HG03095 (cell line): ENCODE results near the gene ZNF532.
"Not testable (repeated sequence)": the region's sequence is repeated elsewhere in the genome, so short reads cannot be mapped to it uniquely, and the experiment has no call there.

Experiments
- ATAC-seq: cut with Tn5 transposase; IDR thresholded peaks from one replicate; pipeline ENCODE4 v1.9.1; 2021; ENCODE audit warnings: moderate library complexity; ENCODE audit not compliant: unreplicated experiment

ZNF532 gene

DNA sequence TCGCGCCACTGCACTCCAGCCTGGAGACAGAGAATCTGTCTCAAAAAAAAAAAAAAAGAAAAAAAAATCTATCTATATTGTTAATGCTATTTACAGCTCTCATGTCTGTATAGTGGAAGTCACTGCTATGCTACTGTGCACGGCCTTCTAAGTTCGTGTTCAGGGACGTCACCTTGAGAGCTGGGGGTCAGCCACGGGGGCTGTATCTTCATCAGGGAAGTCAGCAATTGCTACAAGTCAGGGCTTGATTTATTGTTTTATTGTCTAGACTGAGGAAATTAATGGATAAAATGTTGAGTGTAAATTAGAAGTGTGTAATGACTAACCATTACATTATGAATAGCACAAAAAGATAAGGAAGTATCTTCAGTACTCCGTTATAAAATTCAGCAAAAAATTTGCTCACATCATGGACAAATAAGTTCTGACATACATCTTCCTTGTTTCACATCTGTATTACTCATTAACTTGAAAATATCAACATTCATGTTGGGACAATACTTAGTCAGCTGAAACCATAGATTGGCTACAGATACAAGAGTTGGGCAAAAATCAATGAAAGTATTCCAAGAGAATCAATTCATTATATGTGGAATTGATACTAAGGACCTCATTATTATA, 138.4 kb downstream of the ZNF532 start:
- no peak for ATAC-seq

DNA sequence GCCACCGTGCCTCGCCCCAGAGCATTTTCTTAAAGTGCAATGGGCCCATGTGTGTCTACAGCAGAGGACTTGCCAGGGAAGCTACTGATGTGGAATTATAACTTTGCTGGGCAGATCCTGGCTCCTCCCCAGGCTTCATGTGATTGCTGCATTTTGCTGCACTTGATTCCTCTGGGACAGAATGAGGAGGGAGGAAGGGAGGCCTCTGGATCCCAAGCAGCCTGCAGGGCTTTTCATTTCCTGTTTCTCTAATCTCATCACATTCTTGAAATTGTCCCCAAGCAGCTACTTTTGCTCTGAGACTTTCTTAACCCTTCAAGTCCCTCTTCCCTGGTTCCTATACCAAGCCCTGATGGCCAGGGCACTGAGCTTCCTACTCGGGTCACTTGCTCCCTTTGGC, 140.6 kb downstream of the ZNF532 start:
- ATAC-seq, result no peak

DNA sequence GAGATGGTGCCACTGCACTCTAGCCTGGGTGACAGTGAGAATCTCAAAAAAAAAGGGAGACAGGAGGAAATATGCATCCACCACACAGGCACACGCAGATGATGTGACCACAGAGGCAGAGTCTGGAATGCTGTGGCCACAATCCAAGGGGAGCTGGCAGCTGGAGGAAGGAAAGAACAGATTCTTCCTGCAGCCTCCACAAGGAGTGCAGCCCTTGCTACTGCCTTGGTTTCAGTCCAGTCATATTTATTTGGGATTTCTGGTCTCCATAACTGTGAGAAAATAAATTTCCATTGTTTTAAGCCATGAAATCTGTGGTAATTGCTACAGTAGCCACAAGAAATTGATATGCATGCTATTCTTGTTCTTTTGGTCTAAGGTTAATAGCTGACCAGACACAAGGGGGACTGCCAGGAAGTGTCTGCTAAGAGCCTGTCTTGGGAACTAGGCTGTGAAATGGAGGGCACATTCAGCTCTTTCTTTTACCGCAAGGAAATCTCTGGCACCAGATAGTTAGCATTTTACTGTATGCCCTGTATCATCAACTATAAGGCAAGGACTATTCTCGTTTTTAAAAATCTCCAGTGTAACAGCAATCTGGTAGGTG, 141.9 kb downstream of the ZNF532 start:
- no peak for ATAC-seq

- ATAC-seq, result no peak
Measured at GRCh38 chr18:59008302-59008974, 143.8 kb downstream of the ZNF532 start.

- ATAC-seq, result no peak
Measured at GRCh38 chr18:59009846-59010245, 145.2 kb downstream of the ZNF532 start.

DNA sequence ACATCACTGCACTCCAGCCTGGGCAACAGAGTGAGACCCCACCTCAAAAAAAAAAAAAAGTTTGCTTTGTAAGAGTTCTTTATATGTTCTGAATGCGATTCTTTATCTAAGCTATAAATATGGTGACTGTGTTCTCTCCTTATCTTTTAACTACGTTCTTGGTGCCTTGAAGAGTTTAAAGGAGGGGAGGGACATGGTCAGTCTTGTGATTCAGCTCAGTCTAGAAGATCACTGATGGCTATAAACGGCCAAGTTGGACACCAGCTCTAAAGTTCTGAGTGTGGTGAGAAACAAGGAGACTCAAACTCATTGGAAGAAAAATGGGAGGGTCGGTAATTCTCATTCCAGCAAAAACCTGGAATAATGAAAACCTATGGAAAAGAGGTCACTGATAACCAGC, 146.6 kb downstream of the ZNF532 start:
- ATAC-seq, result no peak

DNA sequence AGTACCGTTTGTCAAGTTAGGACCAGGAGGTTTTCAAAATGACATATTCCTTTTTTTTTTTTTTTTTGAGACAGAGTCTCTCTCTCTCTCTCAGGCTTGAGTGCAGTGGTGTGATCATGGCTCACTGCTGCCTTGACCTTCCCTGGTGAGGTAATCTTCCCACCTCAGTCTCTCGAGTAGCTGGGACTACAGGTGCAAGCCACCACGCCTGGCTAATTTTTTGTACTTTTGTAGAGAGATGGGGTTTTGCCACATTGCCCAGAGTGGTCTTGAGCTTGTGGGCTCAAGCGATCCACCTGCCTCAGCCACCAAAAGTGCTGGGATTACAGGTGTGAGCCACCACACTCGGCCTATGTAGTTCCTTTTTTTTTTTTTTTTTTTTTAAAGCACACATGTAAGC, 147.1 kb downstream of the ZNF532 start:
- no peak for ATAC-seq

DNA sequence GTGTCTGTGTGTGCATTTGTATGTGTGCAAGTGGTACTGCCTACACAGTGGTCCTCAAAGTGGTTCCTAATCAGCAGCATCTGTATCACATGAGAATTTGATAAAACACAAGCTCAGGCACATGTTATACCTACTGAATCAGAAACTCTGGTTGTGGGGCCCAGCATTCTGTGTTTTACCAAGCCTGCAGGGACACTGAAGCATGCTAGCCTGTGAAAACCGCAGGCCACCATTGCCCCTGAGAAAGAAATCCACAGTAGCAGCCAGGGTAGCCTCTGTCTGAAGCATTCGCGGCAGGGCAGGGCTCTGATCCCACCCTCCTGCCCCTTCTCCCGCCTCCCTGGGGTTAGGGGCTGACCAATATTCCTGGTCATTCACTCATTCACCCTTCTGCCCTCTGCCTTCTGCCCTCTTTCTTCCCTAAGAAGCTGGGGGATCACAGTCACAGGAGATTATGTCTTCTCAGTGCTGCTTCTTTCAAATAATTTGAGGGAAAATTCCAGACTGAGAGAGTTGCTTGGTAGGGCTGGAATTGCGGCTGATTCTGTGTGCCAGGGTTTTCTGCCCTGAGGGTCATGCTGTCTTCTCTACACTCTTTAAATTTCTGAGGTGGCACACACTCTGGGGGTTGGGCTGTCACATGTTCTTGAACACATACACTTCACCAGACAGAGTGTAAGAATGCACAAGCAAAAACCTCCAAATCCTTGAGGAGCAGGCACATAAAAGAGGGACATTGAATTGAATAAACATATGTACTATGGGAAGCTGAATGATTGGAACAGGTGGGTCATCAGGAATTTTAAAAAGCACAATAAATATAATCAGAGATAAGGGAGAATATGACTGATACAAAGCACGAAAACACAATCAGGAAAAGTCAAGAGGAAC, 148.4 kb downstream of the ZNF532 start:
- ATAC-seq, result no peak

- ATAC-seq, result no peak
Measured at GRCh38 chr18:59013744-59014143, 149.1 kb downstream of the ZNF532 start.

GRCh38 chr18:59015531-59016152, 151.0 kb downstream of the ZNF532 start:
- no peak for ATAC-seq

DNA sequence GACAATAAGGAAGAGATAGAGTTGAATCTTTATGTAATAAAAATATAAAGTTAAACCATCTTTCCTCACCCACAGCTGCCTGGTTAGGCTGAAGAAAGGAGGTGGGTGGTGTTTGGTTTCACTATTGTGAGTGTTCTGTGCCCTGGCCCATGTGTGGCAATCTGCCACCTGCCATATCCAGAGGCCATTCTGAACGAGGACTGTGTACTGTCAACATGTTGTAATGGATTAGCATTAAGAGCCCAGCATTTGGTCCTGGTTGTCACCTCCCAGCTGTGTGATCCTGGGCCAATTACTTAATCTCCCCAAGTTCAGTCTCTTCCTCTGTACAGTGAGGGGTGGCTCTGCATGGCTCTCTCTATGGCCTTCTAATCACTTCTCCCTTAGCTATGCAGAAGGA, 156.8 kb downstream of the ZNF532 start:
- no peak for ATAC-seq

DNA sequence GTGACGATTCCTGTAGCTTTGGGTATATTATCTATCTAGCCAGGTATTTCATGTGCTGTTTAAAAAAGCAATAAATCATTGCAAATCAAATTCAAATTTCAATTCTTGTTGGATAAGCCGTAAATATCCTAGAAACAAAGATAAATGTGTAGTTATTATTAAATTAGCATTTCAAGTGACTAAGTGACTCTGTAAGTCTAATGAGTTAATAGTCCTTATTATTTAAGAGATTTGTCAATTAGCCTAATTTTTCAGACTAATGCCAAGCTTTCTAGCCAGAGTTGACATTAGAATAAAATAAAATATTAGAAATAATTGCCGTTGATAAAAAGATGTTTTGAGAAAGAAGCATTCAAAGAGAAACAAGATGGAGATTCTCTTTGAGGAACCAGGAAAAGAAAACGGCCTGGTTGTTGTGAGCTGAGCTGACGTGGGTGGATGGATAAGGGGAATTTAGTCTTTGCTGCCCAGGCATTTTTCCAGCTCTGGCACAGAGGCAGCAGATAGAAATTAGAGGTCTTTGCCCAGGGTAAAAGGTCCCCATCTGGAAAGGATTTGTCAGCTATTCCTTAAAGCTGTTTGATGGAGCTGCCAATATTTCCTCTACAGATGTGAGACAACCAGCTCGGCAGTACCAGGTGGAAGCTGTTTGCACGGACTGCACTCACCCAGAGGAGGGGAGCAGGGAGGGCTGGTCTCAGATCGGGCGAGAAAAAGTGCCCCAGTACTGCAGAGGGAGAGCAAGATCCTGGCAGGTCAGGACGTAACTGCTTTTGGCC, 157.7 kb downstream of the ZNF532 start:
- ATAC-seq, result no peak

- ATAC-seq, result no peak
Measured at GRCh38 chr18:59024829-59025228, 160.2 kb downstream of the ZNF532 start.

DNA sequence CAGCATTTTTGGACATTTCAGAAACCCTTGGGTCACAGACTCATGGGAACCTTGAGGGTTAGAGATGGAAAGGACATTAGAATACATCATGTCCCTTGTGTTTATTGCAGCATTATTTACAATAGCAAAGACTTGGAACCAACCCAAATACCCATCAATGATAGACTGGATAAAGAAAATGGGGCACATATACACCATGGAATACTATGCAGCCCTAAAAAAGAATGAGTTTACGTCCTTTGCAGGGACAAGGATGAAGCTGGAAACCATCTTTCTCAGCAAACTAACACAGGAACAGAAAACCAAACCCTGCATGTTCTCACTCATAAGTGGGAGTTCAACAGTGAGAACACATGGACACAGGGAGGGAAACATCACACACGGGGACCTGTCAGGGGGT, 160.9 kb downstream of the ZNF532 start:
- not testable (repeated sequence) for ATAC-seq

DNA sequence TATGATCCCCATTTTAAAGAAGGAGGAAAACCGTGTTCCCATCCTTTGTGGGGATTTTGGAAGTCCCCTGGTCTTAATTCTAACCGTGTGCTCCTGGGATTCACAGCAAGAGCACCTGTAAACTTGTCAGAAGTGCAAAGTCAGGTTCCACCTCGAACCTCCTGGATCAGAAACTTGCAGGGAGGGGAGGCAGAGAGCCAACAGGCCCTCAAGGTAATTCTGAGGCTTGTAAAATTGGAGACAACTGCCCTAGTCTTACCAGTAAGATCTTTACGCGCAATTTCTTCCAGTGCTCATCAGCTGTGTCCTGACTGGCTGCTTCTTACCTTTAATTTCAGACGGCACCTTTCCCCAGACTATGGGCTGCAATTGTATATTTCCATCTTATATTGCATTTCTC, 161.7 kb downstream of the ZNF532 start:
- no peak for ATAC-seq

- no peak for ATAC-seq
Measured at GRCh38 chr18:59026831-59027410, 162.2 kb downstream of the ZNF532 start.

DNA sequence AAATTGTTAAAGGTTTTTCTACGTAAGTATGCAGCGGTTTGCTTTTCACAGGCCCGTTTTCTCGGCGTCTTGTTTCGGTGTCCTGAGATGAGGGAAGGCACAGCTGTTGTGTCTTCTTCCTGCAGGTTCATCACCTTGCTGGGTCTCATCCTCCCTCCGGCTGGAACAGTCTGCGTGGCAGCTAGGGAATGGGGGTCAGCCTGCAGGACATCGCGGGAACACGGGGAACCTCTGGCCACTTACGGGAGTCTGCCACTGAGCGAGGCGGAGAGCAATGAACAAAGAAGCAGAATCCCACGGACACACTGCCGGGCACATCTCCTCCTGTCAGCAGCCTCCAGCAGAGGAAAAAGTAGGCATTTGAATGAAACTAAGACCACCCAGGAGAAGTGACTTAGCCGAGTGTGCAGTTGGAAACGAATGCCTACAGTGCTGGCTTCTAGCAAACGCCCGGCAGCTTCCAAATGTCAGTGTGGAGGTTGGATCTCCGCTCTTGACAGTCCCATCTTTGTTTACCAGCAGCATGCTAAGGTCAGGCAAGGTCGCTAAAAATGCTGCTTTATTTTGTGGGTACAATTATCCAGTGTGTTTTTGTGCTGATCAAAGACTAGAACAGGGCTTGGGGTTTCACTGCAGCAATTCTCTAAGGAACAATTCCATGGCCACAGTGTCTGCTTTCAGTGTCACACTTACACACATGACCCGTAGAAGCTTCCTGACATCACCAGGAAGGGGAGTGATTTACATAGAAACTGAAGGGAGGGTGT, 165.2 kb downstream of the ZNF532 start:
- ATAC-seq, result no peak

DNA sequence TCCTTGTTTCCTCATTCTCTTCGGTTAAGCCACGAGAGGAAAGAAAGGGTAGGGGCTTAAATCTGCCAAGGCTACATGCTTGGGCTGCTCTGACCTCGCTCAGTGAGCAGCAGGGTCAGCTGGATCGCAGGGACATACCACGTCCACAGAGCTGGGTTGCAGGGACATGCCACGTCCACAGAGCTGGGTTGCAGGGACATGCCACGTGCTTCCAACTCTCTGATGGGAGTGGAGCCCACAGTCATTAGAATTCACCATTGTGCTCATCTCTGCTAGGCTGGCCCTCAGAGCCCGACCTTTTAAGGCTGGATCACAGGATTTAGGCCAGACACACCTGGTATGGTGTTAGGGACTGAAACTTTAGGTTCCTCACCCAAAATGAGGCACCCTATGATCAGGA, 167.6 kb downstream of the ZNF532 start:
- no peak for ATAC-seq

GRCh38 chr18:59033359-59033758, 168.7 kb downstream of the ZNF532 start:
- no peak for ATAC-seq
